Suprapubic skin (tissue), 3 donors: Measurements from ENCODE around the gene ZBTB42.

Experiments
- CTCF ChIP-seq, 2 donors: fragments of 200-600 bp in 1 of 2; fragments of 450-650 bp in 1 of 2; sonication (generic) in 1 of 2; IDR thresholded peaks; one replicate each; pipeline ENCODE4 v1.5.1; 2016 to 2019; ENCODE audit warnings: antibody characterized with exemption in 2 of 2, mild to moderate bottlenecking in 1 of 2, moderate library complexity in 1 of 2
- POLR2A ChIP-seq, 2 donors: fragments of 450-650 bp; IDR thresholded peaks; one replicate each; pipeline ENCODE4 v1.6.1; 2017; ENCODE audit warnings: antibody characterized with exemption in 2 of 2, mild to moderate bottlenecking in 2 of 2, moderate library complexity in 2 of 2

- TF ChIP-seq CTCF (IDR thresholded peaks at IDR 0.05) (no peak), POLR2A (IDR thresholded peaks at IDR 0.05) (no peak)
Observed at GRCh38 chr14:104769324-104770071, 31.4 kb upstream of the ZBTB42 start.
